ENCODE results near the gene ARHGAP26. TPM values are rescaled to one million over a fixed set of nuclear protein-coding genes. Genes with fewer than 3 reads are reported as not detected.
A peak's percentile ranks its signal among the peaks of the same experiment; 100 is the strongest.

The ARHGAP26 gene
- total and polyA plus RNA-seq, 2 of the 4 experiments (the other 2 are of a cell fraction), result 0.54 to 0.56 TPM

DNA sequence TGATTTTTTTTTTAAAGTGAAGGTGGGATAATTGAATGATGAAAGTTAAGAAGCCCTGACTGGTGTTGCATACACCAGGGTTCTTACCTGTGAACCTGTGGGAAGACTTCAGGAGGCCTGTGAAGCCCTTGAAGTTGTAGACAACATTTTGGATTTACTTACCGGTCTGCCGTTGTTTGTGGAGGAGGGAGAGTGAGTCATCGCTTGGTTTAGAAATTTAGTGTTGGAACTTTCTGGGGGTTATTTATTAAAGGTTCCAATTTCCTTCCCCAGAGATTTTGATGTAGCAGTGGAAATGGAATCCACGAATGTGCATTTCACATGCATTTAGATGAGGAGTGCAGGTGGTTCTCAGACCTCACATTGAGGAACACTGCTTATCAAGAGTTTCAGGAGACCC is 49.6 kb downstream of the ARHGAP26 start:
- POLR2A ChIA-PET (ENCODE audit: unreplicated experiment), result no interaction called here
- H2BK20ac ChIP-seq (ENCODE audit: low read depth, low read length), result no peak overlapping the region
- no peak overlapping the region for H3K9ac ChIP-seq (ENCODE audit: low read depth, low read length)
- H3K4me2 ChIP-seq (ENCODE audit: low read depth, low read length), result peak overlapping the region; percentile 51; the same call in 1 of the 2 replicates
- intact Hi-C loops (cut with micrococcal nuclease), result no loop called here
- in situ Hi-C loops (cut with MboI; ENCODE audit: low sequenced_read_pairs), result no loop called here
- H2BK120ac ChIP-seq (ENCODE audit: low read depth, low read length), result no peak overlapping the region
- H3K27me3 ChIP-seq (ENCODE audit: control insufficient read depth, insufficient read depth, low read length), result no peaks in the 10 kb centered on the region
- H2AK9ac ChIP-seq (replicated peaks; ENCODE audit: low read depth, low read length, poor library complexity), result no peak overlapping the region
- peak; percentile 57 for DNase-seq
- no peak for ATAC-seq (ENCODE audit: low read depth)
- no peak overlapping the region for H3K27ac ChIP-seq (ENCODE audit: insufficient read depth, low read length)
- no peak overlapping the region for H3K56ac ChIP-seq (ENCODE audit: extremely low read depth, insufficient read depth, low read length)
- H3K4ac ChIP-seq (ENCODE audit: low read depth, low read length), result no peak overlapping the region
- no peaks in the 10 kb centered on the region for H4K20me1 ChIP-seq (ENCODE audit: insufficient read depth, low read length)
- H2BK5ac ChIP-seq (ENCODE audit: low read depth, low read length, poor library complexity, severe bottlenecking), result no peak overlapping the region
- no peak overlapping the region for H4K91ac ChIP-seq (ENCODE audit: insufficient read depth, low read depth, low read length)
- H2AFZ ChIP-seq (replicated peaks; ENCODE audit: low read length, poor library complexity), result no peak overlapping the region
- H3K79me1 ChIP-seq (ENCODE audit: low read depth in 1 of 2, low read length in 2 of 2), result no peaks in the 10 kb centered on the region
- no peak overlapping the region for H3K14ac ChIP-seq (replicated peaks; ENCODE audit: low read depth, low read length)
- H3K36me3 ChIP-seq (ENCODE audit: control insufficient read depth, insufficient read depth, low read length), result no peaks in the 10 kb centered on the region
- BruUV-seq (replicated peaks), result no TSS peak
- WGBS, 2 experiments (ENCODE audit: extremely low coverage in 2 of 2, insufficient read length in 1 of 2), result no CpG with 5 or more reads among the region's 4 CpGs
- dilution Hi-C loops (cut with HindIII; ENCODE audit: low sequenced_read_pairs, unreplicated experiment), result no loop called here
- H3K4me1 ChIP-seq (ENCODE audit: control insufficient read depth, insufficient read depth, low read length), result peaks cover 21% of the 10 kb centered on the region
- CTCF ChIA-PET, result no interaction called here
- peaks cover 15% of the 10 kb centered on the region for H3K9me1 ChIP-seq (ENCODE audit: insufficient read depth, low read length)
- H3K23ac ChIP-seq (ENCODE audit: low read depth, low read length), result no peak overlapping the region
- H3K18ac ChIP-seq (ENCODE audit: low read depth, low read length), result no peak overlapping the region
- no peaks in the 10 kb centered on the region for H3K9me3 ChIP-seq (ENCODE audit: control insufficient read depth, insufficient read depth, low read length)
- H3K4me3 ChIP-seq (ENCODE audit: insufficient read depth, low read depth, low read length), result no peak overlapping the region
- H4K8ac ChIP-seq (ENCODE audit: low read depth in 2 of 2, low read length in 2 of 2), result no peak overlapping the region
- H2BK15ac ChIP-seq (ENCODE audit: low read depth, low read length), result no peak overlapping the region
- no peak overlapping the region for H2AK5ac ChIP-seq (ENCODE audit: low read depth, low read length)
- no peak overlapping the region for H4K5ac ChIP-seq (ENCODE audit: low read depth, low read length)
- TF ChIP-seq RFX5 (IDR thresholded peaks at IDR 0.05; ENCODE audit: low read depth, low read length), result no peak
- TF ChIP-seq MAZ (IDR thresholded peaks at IDR 0.05; ENCODE audit: borderline replicate concordance, low read depth, low read length), result no peak
- TF ChIP-seq SMC3 (IDR thresholded peaks at IDR 0.05; ENCODE audit: low read depth, low read length), result no peak
- TF ChIP-seq CHD1 (IDR thresholded peaks at IDR 0.05; ENCODE audit: low read depth, low read length), result no peak
- peak; percentile 63; the same call in 1 of the 2 replicates for TF ChIP-seq FOS (IDR thresholded peaks at IDR 0.05; ENCODE audit: low read depth, low read length)
- no peak; the same call in 1 of the 2 replicates for TF ChIP-seq BHLHE40 (IDR thresholded peaks at IDR 0.05; ENCODE audit: low read depth, low read length)
- no peak for TF ChIP-seq NFE2L2 (IDR thresholded peaks at IDR 0.05; ENCODE audit: low read depth, low read length)
- TF ChIP-seq, protein P1, sequence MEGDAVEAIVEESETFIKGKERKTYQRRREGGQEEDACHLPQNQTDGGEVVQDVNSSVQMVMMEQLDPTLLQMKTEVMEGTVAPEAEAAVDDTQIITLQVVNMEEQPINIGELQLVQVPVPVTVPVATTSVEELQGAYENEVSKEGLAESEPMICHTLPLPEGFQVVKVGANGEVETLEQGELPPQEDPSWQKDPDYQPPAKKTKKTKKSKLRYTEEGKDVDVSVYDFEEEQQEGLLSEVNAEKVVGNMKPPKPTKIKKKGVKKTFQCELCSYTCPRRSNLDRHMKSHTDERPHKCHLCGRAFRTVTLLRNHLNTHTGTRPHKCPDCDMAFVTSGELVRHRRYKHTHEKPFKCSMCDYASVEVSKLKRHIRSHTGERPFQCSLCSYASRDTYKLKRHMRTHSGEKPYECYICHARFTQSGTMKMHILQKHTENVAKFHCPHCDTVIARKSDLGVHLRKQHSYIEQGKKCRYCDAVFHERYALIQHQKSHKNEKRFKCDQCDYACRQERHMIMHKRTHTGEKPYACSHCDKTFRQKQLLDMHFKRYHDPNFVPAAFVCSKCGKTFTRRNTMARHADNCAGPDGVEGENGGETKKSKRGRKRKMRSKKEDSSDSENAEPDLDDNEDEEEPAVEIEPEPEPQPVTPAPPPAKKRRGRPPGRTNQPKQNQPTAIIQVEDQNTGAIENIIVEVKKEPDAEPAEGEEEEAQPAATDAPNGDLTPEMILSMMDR (conservative IDR thresholded peaks at IDR 0.05; ENCODE audit: low read depth, low read length), result no peak
- TF ChIP-seq POLR2A (IDR thresholded peaks at IDR 0.05; ENCODE audit: low read depth, low read length), result no peak
